Panc1 (cell line): ENCODE results near the gene MRGPRD. TPM values are rescaled to one million over a fixed set of nuclear protein-coding genes. Genes with fewer than 3 reads are reported as not detected.

Source experiments
- ATAC-seq: fragments of 200-7000 bp; cut with Tn5 transposase; 2 replicates; pipeline ENCODE4 v1.9.1; 2020; ENCODE audit warnings: mild to moderate bottlenecking, moderate library complexity
- BruUV-seq: library from RNA; stranded (reverse); fragments of 400-500 nt; replicated peaks from 2 replicates; lab custom pipeline; 2021; lab: Mats Ljungman, UMichigan
- CTCF ChIA-PET: fragments of 300-600 bp; sonication (Branson Sonifier 250); formaldehyde crosslinking; loops from one replicate; lab custom pipeline; 2022; ENCODE audit warnings: antibody characterized with exemption; lab: Charles Lee
- POLR2A ChIA-PET: fragments of 300-600 bp; sonication (Branson Sonifier 250); formaldehyde crosslinking; loops from one replicate; lab custom pipeline; 2022; ENCODE audit warnings: antibody characterized with exemption; lab: Charles Lee
- DNase-seq: peaks from one replicate; pipeline ENCODE4 v3.0.0-alpha.2; 2010; ENCODE audit warnings: low read depth, low spot score
- H3K27ac ChIP-seq: 2 replicates; pipeline ENCODE4 v1.5.1; 2011; ENCODE audit warnings: mild to moderate bottlenecking, low read length, inconsistent platforms
- H3K27me3 ChIP-seq: fragments of 200-500 bp; sonication (Bioruptor generic); 2 replicates; pipeline ENCODE4 v1.6.0; 2014; ENCODE audit warnings: low read length, inconsistent platforms; ENCODE audit not compliant: control insufficient read depth, insufficient read depth
- H3K36me3 ChIP-seq: fragments of 200-500 bp; sonication (Bioruptor generic); 2 replicates; pipeline ENCODE4 v1.5.1; 2014; ENCODE audit warnings: inconsistent platforms, mild to moderate bottlenecking, low read length, moderate library complexity; ENCODE audit not compliant: control insufficient read depth, insufficient read depth
- H3K4me1 ChIP-seq: 2 replicates; pipeline ENCODE4 v1.5.1; 2011; ENCODE audit warnings: inconsistent platforms, mild to moderate bottlenecking, low read length, moderate library complexity; ENCODE audit not compliant: control insufficient read depth, insufficient read depth
- H3K4me3 ChIP-seq, 2 experiments: 2 replicates each; pipeline ENCODE4 v1.5.1; 2011 to 2012; ENCODE audit warnings: low read depth in 2 of 2, low read length in 2 of 2, mild to moderate bottlenecking in 2 of 2, inconsistent platforms in 1 of 2, moderate library complexity in 1 of 2
- H3K9me3 ChIP-seq: fragments of 200-500 bp; sonication (Bioruptor generic); 2 replicates; pipeline ENCODE4 v1.5.1; 2014; ENCODE audit warnings: low read depth, mild to moderate bottlenecking, inconsistent platforms, low read length, moderate library complexity; ENCODE audit not compliant: control insufficient read depth, insufficient read depth
- POLR2AphosphoS5 ChIP-seq: IDR thresholded peaks from 2 replicates; pipeline ENCODE4 v1.6.1; 2012; ENCODE audit warnings: mild to moderate bottlenecking, low read depth, low read length, moderate library complexity
- SIN3A ChIP-seq: IDR thresholded peaks from 2 replicates; pipeline ENCODE4 v1.6.1; 2012; ENCODE audit warnings: low read depth, mild to moderate bottlenecking, low read length, moderate library complexity, borderline replicate concordance; ENCODE audit not compliant: insufficient read depth
- TCF7L2 ChIP-seq: IDR thresholded peaks from 2 replicates; pipeline ENCODE4 v1.6.1; 2011; ENCODE audit warnings: mild to moderate bottlenecking, low read depth, low read length, inconsistent platforms
- in situ Hi-C: cut with HindIII; loops from 2 replicates; pipeline ENCODE4 v1.10.0; 2016; ENCODE audit warnings: low sequenced_read_pairs, low pct_unique_long_range_greater_than_20kb
- intact Hi-C: fragments of 100-400 bp; cut with micrococcal nuclease; formaldehyde crosslinking; loops from one replicate; pipeline ENCODE4 v1.10.0; 2022; ENCODE audit not compliant: unreplicated experiment
- total RNA-seq: library from RNA; stranded (reverse); gene quantifications from one replicate; pipeline ENCODE4 v1.2.1, GENCODE V29; 2021; ENCODE audit not compliant: unreplicated experiment
- TF ChIP-seq, protein P1 (sequence below): fragments of 450-650 bp; IDR thresholded peaks from 2 replicates; pipeline ENCODE4 v1.5.1; 2017; ENCODE audit warnings: mild to moderate bottlenecking
- TF ChIP-seq, protein P2 (sequence below), 2 experiments: IDR thresholded peaks; 2 replicates each; pipeline ENCODE4 v1.6.1; 2011 to 2012; ENCODE audit warnings: low read depth in 2 of 2, control low read depth in 1 of 2, low read length in 1 of 2, mild to moderate bottlenecking in 1 of 2, moderate library complexity in 1 of 2; ENCODE audit not compliant: insufficient read depth in 1 of 2

The MRGPRD gene
- total RNA-seq, 1 experiment from 2014 or later = not detected

DNA sequence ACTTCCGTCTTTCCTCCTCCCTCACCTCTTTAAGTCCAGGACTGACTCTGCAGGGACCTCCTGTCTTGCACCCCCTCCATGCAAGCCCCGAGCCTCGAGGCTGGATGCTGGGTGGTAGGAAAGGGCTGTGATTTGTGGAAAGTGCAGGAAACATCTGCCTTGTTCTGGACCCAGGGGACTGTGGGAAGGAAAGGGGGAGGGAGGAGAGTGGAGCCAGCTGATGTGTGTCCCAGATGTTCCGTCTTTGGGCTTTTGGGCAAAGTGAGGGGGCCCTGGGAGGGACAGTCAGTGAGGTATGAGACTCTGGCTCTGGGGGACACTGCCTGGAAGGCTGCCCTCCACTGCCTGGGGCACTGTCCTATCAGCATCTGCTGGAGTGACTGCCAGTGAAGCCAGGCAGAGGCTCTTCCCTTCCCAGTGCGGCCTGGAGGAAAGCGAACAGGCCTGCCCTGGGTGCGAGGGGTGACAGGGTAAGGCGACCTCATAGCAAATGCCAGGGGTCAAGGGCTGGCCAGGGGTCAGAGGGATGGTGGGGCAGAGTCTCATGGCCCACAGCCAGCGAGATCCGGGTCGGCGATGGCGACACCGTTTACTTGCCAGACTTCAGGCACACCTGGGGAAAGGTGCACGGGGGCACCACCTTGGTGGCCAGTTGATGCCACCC, 1.7 kb downstream of the MRGPRD start:
- CTCF ChIA-PET = no interaction called here
- in situ Hi-C loops = no loop called here
- no peak for DNase-seq

DNA sequence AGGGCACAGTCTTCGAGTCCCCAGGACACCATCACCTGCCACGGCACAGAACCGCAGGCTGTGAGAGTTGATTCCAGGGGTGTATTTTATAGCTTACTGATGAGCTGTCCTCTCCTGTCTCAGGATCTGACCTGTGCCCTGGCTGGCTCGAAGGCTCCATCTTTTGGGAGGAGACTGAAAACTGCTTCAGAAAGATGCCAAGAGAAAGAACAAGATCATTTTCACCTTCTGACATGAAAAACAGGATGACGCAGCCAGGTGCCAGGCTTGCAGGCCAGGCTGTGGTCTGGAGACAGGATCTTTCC, 2.2 kb downstream of the MRGPRD start:
- Histone ChIP-seq H3K4me3 (no peak overlapping the region), H3K9me3 (no peaks in the 10 kb centered on the region), H3K4me1 (no peaks in the 10 kb centered on the region), H3K27me3 (no peaks in the 10 kb centered on the region; the same call in 1 of the 2 replicates), H3K36me3 (no peaks in the 10 kb centered on the region), H3K27ac (no peak overlapping the region)
- in situ Hi-C loops = no loop called here
- intact Hi-C loops = no loop called here
- TF ChIP-seq, protein P1, sequence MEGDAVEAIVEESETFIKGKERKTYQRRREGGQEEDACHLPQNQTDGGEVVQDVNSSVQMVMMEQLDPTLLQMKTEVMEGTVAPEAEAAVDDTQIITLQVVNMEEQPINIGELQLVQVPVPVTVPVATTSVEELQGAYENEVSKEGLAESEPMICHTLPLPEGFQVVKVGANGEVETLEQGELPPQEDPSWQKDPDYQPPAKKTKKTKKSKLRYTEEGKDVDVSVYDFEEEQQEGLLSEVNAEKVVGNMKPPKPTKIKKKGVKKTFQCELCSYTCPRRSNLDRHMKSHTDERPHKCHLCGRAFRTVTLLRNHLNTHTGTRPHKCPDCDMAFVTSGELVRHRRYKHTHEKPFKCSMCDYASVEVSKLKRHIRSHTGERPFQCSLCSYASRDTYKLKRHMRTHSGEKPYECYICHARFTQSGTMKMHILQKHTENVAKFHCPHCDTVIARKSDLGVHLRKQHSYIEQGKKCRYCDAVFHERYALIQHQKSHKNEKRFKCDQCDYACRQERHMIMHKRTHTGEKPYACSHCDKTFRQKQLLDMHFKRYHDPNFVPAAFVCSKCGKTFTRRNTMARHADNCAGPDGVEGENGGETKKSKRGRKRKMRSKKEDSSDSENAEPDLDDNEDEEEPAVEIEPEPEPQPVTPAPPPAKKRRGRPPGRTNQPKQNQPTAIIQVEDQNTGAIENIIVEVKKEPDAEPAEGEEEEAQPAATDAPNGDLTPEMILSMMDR = no peak
- TF ChIP-seq SIN3A = no peak
- TF ChIP-seq POLR2AphosphoS5 = no peak
- no peak for TF ChIP-seq TCF7L2
- TF ChIP-seq, protein P2, sequence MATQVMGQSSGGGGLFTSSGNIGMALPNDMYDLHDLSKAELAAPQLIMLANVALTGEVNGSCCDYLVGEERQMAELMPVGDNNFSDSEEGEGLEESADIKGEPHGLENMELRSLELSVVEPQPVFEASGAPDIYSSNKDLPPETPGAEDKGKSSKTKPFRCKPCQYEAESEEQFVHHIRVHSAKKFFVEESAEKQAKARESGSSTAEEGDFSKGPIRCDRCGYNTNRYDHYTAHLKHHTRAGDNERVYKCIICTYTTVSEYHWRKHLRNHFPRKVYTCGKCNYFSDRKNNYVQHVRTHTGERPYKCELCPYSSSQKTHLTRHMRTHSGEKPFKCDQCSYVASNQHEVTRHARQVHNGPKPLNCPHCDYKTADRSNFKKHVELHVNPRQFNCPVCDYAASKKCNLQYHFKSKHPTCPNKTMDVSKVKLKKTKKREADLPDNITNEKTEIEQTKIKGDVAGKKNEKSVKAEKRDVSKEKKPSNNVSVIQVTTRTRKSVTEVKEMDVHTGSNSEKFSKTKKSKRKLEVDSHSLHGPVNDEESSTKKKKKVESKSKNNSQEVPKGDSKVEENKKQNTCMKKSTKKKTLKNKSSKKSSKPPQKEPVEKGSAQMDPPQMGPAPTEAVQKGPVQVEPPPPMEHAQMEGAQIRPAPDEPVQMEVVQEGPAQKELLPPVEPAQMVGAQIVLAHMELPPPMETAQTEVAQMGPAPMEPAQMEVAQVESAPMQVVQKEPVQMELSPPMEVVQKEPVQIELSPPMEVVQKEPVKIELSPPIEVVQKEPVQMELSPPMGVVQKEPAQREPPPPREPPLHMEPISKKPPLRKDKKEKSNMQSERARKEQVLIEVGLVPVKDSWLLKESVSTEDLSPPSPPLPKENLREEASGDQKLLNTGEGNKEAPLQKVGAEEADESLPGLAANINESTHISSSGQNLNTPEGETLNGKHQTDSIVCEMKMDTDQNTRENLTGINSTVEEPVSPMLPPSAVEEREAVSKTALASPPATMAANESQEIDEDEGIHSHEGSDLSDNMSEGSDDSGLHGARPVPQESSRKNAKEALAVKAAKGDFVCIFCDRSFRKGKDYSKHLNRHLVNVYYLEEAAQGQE (IDR thresholded peaks at IDR 0.05; ENCODE audit: insufficient read depth in 1 of 2, low read depth in 2 of 2, low read length in 1 of 2) = no peak
- ChIA-PET POLR2A (no interaction called here), CTCF (no interaction called here)
- no TSS peak for BruUV-seq
- no peak for ATAC-seq
- no peak for DNase-seq

More for the DNA sequence above, 1.7 kb downstream of the MRGPRD start:
- BruUV-seq = no TSS peak
- no peaks in the 10 kb centered on the region; the same call in 1 of the 2 replicates for H3K27me3 ChIP-seq
- ATAC-seq = no peak
- POLR2A ChIA-PET = no interaction called here
- no peak overlapping the region for H3K27ac ChIP-seq
- H3K36me3 ChIP-seq = no peaks in the 10 kb centered on the region
- TF ChIP-seq TCF7L2 (no peak), POLR2AphosphoS5 (no peak), SIN3A (no peak)
- TF ChIP-seq, protein P2 (IDR thresholded peaks at IDR 0.05; ENCODE audit: insufficient read depth in 1 of 2, low read depth in 2 of 2, low read length in 1 of 2) = no peak
- TF ChIP-seq, protein P1 = no peak
- no peaks in the 10 kb centered on the region for H3K9me3 ChIP-seq
- H3K4me1 ChIP-seq = no peaks in the 10 kb centered on the region
- no peak overlapping the region for H3K4me3 ChIP-seq
- intact Hi-C loops = no loop called here
